HG02840 (cell line): Measurements from ENCODE around the gene BRAT1.

ENCODE experiments used
- ATAC-seq: cut with Tn5 transposase; IDR thresholded peaks from one replicate; pipeline ENCODE4 v1.9.1; 2021; ENCODE audit warnings: mild to moderate bottlenecking, moderate library complexity, moderate number of reproducible peaks; ENCODE audit not compliant: unreplicated experiment, low FRiP score

Gene BRAT1

GRCh38 chr7:2516194-2516555 lies 39.1 kb downstream of the BRAT1 start:
- ATAC-seq, result no peak

- no peak for ATAC-seq
These were observed 39.7 kb downstream of the BRAT1 start for GRCh38 chr7:2515424-2516193.

- no peak for ATAC-seq
These were observed 40.6 kb downstream of the BRAT1 start for GRCh38 chr7:2514473-2515423.

- no peak for ATAC-seq
These were observed 41.6 kb downstream of the BRAT1 start for GRCh38 chr7:2513702-2514101.

- no peak for ATAC-seq
These were observed 42.6 kb downstream of the BRAT1 start for GRCh38 chr7:2512713-2513112.

GRCh38 chr7:2512179-2512661 lies 43.1 kb downstream of the BRAT1 start:
- ATAC-seq, result no peak

GRCh38 chr7:2511769-2512168 lies 43.6 kb downstream of the BRAT1 start:
- ATAC-seq, result no peak

GRCh38 chr7:2510909-2511768 lies 44.2 kb downstream of the BRAT1 start:
- no peak for ATAC-seq

- ATAC-seq, result no peak
These were observed 45.1 kb downstream of the BRAT1 start for GRCh38 chr7:2510130-2510776.

- ATAC-seq, result no peak
These were observed 45.9 kb downstream of the BRAT1 start for GRCh38 chr7:2509298-2509906.

GRCh38 chr7:2508327-2509215 lies 46.8 kb downstream of the BRAT1 start:
- no peak for ATAC-seq

GRCh38 chr7:2507917-2508306 lies 47.4 kb downstream of the BRAT1 start:
- no peak for ATAC-seq

- ATAC-seq, result no peak
These were observed 48.0 kb downstream of the BRAT1 start for GRCh38 chr7:2507208-2507916.

- ATAC-seq, result no peak
These were observed 49.9 kb downstream of the BRAT1 start for GRCh38 chr7:2505401-2505800.

- ATAC-seq, result no peak
These were observed 50.4 kb downstream of the BRAT1 start for GRCh38 chr7:2504889-2505375.

- ATAC-seq, result no peak
These were observed 51.0 kb downstream of the BRAT1 start for GRCh38 chr7:2504128-2504888.
